ENCODE data around the gene ARRB2. TPM values are rescaled to one million over a fixed set of nuclear protein-coding genes. Genes with fewer than 3 reads are reported as not detected.

Gene ARRB2
- total RNA-seq, 1 experiment from 2014 or later = 75.3 TPM

DNA sequence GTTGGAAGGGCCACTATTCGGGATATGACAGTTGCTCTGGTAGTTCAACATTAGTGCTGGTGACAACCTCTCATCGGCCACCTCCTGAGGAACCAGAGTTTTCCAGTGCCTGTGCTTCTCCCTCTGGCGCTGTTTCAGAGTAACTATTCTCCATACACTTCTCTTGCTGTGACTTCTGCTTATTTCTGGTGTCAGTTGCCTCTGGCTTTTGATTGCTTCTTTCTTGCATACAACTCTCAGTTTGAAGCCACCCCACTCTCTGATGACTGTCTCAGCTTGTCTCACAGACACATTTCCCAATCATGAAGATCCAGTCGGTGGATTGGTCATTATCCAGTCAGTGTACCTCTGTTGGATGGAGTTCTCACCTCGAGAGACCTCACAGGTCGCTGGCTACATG, 57.9 kb downstream of the ARRB2 start:
- no peak overlapping the region for H2BK12ac ChIP-seq (ENCODE audit: insufficient read length, low read depth, low read length)
- no peak overlapping the region for H3K4ac ChIP-seq (ENCODE audit: low read depth, low read length)
- Mint-ChIP-seq H3K36me3 (ENCODE audit: insufficient read depth in 1 of 3, low read depth in 3 of 3) (no peaks in the 10 kb centered on the region), H3K4me3 (no peak overlapping the region), H3K27ac (peak overlapping the region in 1 of 3 experiments; percentile 1; a peak in 1 of 7 replicates), H3K27me3 (ENCODE audit: low read depth) (peaks cover 17% of the 10 kb centered on the region), H3K9me3 (no peaks in the 10 kb centered on the region), H3K4me1 (no peaks in the 10 kb centered on the region)
- H3K9ac ChIP-seq (ENCODE audit: extremely low read depth, insufficient read length, low read length) = no peak overlapping the region
- no peak for TF ChIP-seq CTCF (conservative IDR thresholded peaks at IDR 0.05)
- no peak overlapping the region for H3K56ac ChIP-seq (ENCODE audit: insufficient read length, low read depth, low read length)
- H2AFZ ChIP-seq (ENCODE audit: low read length) = no peak overlapping the region
- no peaks in the 10 kb centered on the region for H3K27me3 ChIP-seq (ENCODE audit: insufficient read depth, low read length)
- H2AK5ac ChIP-seq (ENCODE audit: insufficient read length, low read length) = no peak overlapping the region
- H2BK5ac ChIP-seq (ENCODE audit: insufficient read length, low read length) = no peak overlapping the region
- H4K8ac ChIP-seq (replicated peaks; ENCODE audit: insufficient read length, low read depth, low read length) = no peak overlapping the region
- H2BK15ac ChIP-seq (ENCODE audit: low read depth, low read length) = no peak overlapping the region
- no peak overlapping the region for H3K27ac ChIP-seq (ENCODE audit: insufficient read length, low read depth, low read length)
- H3K4me2 ChIP-seq (ENCODE audit: insufficient read depth, insufficient read length, low read length) = no peak overlapping the region
- H2BK120ac ChIP-seq (ENCODE audit: low read depth, low read length, poor library complexity, severe bottlenecking) = no peak overlapping the region
- H3K23me2 ChIP-seq (ENCODE audit: insufficient read length, low read depth, low read length, poor library complexity, severe bottlenecking) = no peaks in the 10 kb centered on the region
- H4K20me1 ChIP-seq (ENCODE audit: control insufficient read depth, insufficient read depth, insufficient read length) = no peaks in the 10 kb centered on the region
- no peak overlapping the region for H4K5ac ChIP-seq (ENCODE audit: insufficient read length, low read depth, low read length)
- no peak for DNase-seq
- no peak overlapping the region for H3T11ph ChIP-seq (ENCODE audit: low read length)
- H2BK20ac ChIP-seq (ENCODE audit: low read depth, low read length, poor library complexity, severe bottlenecking) = no peak overlapping the region
- no CpG with 5 or more reads among the region's 6 CpGs for WGBS (ENCODE audit: extremely low coverage, insufficient read length, low lambda C conversion rate)
- H4K91ac ChIP-seq (ENCODE audit: insufficient read length, low read depth, low read length) = no peak overlapping the region
- no peaks in the 10 kb centered on the region for H3K4me1 ChIP-seq (ENCODE audit: insufficient read depth, low read length)
- H3K18ac ChIP-seq (ENCODE audit: insufficient read length, low read depth, low read length) = no peak overlapping the region
- no peaks in the 10 kb centered on the region for H3K9me3 ChIP-seq (ENCODE audit: control insufficient read depth, low read depth, low read length)
- no peaks in the 10 kb centered on the region for H3K79me2 ChIP-seq (ENCODE audit: insufficient read depth, low read length)
- no peaks in the 10 kb centered on the region for H3K79me1 ChIP-seq (ENCODE audit: insufficient read depth, low read depth, low read length, poor library complexity, severe bottlenecking)
- no peak overlapping the region for H3K23ac ChIP-seq (ENCODE audit: insufficient read length, low read depth, low read length)
- no peak overlapping the region for H3K14ac ChIP-seq (ENCODE audit: insufficient read depth, low read length)
